CD4-positive, alpha-beta T cell treated with Interleukin-15 for 1 hour (primary cell): ENCODE measurements around the gene ME3.

Experiments
- DNase-seq: peaks from one replicate; pipeline ENCODE4 v3.0.0-alpha.2; 2020

ME3 gene

GRCh38 chr11:86483610-86483939 is 188.8 kb downstream of the ME3 start:
- DNase-seq: no peak

GRCh38 chr11:86482692-86483091 is 189.7 kb downstream of the ME3 start:
- DNase-seq: no peak

DNA sequence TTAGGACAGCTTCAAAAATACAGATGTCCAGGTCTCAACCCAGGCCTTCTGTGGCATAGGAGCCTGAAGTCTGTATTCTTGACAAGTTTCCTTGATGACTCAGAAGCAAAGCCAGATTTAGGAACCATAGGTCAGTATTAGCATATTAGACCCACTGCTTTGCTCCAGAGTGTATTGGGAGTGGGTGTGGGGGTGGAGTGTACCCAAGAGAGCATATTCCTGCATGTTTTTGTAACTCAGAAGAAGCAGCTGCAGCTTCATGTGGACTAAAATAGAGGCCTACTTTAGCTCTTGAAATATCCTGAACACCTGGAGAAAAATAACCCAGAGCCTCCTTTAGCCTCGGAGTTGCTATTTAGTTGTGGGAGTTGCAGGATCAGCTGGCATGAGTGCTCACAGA is 191.0 kb downstream of the ME3 start:
- DNase-seq: no peak

DNA sequence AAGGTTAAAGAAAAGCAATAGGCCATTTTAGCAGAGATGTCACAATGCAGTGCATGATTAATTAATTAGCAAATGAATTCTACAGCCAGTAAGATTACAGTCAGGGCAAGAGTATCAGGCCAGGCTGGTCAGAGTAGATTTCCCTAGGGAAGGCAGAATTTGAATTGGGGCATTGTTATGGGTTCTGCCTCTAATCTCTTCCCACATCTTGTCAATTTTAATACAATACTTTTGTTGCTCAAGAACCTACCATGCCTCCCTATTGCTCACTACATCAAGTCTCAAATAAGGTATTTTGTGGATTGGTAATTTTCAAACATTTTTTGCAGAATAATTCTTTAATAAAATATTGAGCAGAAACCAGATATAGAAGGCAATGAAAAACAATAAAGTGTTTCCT is 194.1 kb downstream of the ME3 start:
- no peak for DNase-seq

DNA sequence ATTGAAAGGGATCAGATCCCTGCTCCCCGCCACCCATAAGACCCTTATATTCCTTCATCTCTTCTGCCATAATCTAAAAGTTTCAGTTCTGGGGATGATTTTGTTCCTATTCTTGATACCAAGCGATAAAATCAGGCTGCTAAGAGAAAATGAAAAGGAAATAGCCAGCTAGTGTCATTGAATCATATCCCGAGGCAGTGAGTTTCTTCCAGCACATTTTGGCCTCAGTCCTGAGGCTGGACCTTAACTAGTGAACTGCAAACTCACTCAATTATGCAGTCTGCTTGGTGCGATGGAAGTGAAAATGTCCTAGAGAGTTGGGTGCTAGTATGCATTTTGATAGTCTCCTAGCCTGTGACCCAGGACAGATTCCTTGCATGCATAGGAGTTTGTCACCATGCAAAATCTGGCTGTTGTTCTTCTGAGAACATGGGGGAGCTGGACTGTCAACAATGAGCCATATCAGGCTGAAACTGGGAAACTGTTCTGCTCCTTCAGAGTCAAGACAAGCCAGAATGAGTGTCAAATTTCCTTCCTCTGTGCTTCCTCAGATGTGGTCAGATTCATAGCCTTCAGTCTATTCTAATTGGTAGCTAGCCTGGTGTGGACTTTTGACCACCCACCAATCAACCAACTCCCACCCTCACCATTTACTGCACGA is 194.8 kb downstream of the ME3 start:
- no peak for DNase-seq

GRCh38 chr11:86476109-86476861 is 196.1 kb downstream of the ME3 start:
- no peak for DNase-seq

GRCh38 chr11:86475027-86475426 is 197.4 kb downstream of the ME3 start:
- DNase-seq: no peak

GRCh38 chr11:86473991-86474833 is 198.2 kb downstream of the ME3 start:
- no peak for DNase-seq

DNA sequence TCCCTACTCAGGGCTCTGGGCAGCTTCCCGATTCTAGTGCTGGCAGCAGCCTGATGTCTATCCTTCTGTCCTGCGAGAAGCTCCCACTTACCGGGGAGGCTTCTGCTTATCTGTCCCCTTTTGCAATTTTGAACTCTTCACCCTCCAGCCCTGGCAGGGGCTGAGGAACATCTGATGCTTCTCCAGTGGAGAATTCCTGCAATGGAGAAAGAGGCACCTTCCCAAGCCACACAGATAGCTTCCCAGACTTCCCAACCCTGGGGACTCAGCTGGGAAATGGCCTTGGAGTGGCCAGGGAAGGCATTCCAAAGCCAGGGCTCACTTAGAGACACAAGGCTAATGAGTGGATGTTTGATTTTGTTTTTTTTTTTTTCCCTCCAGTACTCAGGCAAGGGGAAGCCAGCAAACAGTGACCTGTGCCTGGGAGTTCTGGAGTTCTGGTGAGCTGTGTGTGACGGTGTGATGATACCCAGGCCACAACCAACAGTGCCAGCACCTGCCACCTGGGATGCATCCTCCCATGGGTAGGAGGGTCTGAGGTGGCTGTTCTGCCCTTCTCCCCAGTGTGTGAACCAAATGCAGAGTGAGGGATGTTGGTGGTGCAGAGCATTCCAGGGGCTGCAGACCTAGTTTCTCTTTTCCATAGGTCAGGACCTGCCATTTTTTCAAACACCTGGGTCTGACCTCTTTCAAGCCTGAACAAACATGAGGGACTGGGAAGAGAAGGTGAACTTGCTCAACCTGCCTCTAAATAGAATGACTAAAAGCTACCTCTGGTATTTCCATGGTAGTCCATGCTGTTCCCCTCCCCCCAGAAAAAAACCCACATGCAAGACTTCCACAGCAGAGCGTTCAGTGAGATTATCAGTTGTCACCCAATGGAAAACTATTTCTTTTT is 202.7 kb downstream of the ME3 start:
- DNase-seq: no peak

DNA sequence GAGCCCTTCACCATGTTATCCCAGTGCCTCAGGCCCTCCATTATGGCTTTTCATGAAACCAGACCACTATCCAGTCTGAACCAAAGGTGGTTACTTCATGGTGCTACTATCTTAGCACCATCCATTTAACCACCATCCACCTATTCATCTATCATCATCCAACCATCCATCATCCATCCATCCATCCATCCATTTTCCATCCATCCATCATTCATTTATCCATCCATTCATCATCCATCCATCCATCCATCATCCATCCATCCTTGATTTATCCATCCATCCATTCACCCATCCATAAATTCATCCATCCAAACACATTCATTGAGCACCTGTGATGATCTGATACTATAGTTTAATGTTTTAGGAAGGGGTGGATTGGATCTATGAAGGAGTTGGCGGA is 204.2 kb downstream of the ME3 start:
- DNase-seq: no peak

DNA sequence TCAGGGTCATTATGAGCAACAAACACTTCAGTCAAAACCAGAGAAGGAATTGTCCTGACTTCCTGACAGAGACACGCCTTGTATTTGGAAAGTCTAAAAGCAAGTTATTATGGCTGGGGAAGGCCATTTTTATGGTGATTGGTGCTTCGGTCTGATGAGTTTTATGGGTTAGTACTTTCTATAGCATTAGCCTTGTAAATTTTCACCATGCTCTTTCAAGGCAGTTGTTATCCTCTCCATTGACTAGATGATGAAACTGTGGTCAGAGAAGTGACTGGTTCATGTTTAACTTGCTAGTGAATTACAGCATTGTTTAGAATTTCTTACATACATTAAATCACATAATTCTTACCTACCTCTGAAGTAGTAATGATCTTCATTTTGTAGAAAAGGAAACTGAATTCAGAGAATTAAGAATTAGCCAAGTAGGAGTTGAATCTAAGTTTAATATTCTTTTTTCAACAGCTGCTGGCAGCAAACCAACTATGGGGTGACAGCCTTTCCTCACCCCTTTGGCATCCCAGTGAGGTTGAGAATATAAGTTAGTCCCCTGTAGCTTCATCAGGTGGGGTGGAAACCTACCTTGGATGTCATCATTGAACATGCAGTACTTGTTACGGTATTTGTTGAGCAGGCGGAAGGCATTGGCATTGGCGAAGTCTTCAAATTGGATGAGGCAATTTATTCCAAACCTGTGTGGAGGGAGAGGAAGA is 207.8 kb downstream of the ME3 start:
- DNase-seq: no peak

DNA sequence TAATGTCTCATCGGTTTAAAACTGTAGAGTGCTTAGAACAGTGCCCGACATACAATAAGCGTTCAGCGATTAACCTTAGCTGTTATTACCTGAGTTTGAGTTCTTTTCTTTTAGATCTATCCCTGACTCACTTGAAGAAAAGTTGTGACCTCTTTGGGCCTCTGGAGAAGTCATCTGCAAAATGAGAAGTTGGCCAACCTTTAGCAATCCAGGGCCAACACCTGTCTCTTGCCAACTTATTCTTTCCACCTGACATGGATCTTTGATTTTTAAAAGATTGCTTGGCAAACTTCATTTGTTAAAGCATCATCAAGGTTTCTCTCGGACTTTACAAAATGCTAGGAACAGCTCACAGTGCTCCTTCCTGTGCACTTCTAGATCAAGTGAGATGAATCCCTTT is 208.5 kb downstream of the ME3 start:
- DNase-seq: no peak

DNA sequence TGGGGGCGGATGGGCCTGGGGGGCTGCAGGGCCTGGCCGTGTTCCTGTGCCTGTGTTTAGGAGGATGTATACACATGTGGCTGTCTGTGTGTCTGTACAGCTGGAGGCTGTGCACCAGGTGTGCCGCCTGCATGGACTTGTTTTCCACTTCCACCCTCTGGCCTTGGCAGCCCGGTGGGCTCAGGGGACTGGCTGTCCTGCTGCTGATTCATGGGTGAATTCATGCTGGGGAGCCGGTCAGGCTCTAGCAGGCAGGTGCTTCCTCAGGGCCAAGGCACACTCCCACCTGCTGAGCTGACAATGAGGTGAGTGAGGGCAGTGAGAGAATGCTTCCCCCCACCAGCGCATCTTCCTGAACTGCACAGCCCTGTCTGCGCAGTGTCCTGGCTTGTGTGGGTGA is 209.3 kb downstream of the ME3 start:
- DNase-seq: no peak

GRCh38 chr11:86461892-86462291 is 210.5 kb downstream of the ME3 start:
- DNase-seq: no peak

- DNase-seq: no peak
These were observed 211.7 kb downstream of the ME3 start for GRCh38 chr11:86460461-86461385.

DNA sequence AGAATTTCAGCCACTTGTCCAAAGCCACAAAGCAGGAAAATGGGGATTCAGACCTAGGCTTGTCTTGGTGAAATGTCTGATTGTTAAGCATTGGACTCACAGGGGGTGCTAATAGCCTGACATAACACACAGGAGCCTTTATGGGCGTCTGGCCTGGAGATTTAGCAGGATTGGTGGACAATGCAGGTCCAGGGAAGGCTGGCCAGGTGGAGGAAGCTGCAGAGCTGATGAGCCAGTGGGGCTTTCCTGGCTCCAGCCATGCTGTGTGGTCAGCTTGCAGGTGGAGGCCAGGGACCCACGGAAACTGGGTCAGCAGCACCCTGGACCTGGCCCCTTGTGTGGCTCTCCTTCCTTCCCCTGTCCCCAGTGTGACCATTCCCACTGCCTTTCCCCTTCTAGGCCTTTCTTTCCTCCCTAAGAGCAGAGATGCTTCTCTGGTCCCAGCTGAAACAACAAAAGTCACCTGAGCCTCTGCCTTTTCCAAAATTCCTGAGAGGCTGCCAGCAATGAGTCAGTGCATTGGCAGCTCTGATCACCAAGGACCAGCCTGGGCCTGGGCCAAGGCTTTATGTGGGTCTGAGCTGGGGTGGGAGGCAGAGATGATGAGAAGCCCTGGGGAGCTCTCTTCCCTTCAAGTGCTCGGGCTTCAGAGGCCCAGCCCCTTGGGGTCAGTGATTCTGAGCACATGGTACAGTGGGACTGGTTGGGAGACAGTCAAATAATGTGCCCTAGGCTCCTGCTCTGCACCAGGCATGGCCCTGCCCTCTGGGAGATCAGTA is 212.5 kb downstream of the ME3 start:
- no peak for DNase-seq

GRCh38 chr11:86459002-86459385 is 213.4 kb downstream of the ME3 start:
- no peak for DNase-seq

- DNase-seq: no peak
These were observed 214.0 kb downstream of the ME3 start for GRCh38 chr11:86458294-86459001.

- peak; percentile 58 for DNase-seq
These were observed 216.1 kb downstream of the ME3 start for GRCh38 chr11:86456075-86456939.
